ENCODE measurements around the gene SMAP2. TPM values are rescaled to one million over a fixed set of nuclear protein-coding genes. Genes with fewer than 3 reads are reported as not detected.

Gene SMAP2
- total RNA-seq, 1 experiment from 2014 or later: 6.8 TPM

- Histone ChIP-seq H3K9me3 (no peaks in the 10 kb centered on the region), H3K27me3 (replicated peaks; ENCODE audit: control insufficient read depth, insufficient read depth, low read length) (no peaks in the 10 kb centered on the region), H3K4me3 (ENCODE audit: low read depth, low read length) (no peak overlapping the region), H3K36me3 (ENCODE audit: control insufficient read depth, insufficient read depth, low read length) (no peaks in the 10 kb centered on the region), H3K4me1 (no peaks in the 10 kb centered on the region)
- intact Hi-C loops (cut with micrococcal nuclease; ENCODE audit: unreplicated experiment): no loop called here
- no peak for DNase-seq
- no peak for TF ChIP-seq CTCF (IDR thresholded peaks at IDR 0.05; ENCODE audit: insufficient read depth in 1 of 2, low read depth in 1 of 2, low read length in 1 of 2, severe bottlenecking in 1 of 2, unreplicated experiment in 1 of 2)
- BruUV-seq (replicated peaks): no TSS peak
- ChIA-PET CTCF (interaction anchor here (0.9 to 1.0 kb wide), 2 partner anchors 20 to 21 kb away, joined by 3 read pairs; no protein-coding TSS in a partner anchor), POLR2A (no interaction called here)
- no peaks in the 10 kb centered on the region for H3K9me3 Mint-ChIP-seq (ENCODE audit: unreplicated experiment)
- no peaks in the 10 kb centered on the region for H3K36me3 Mint-ChIP-seq (ENCODE audit: insufficient read depth, unreplicated experiment)
- H3K4me3 Mint-ChIP-seq (ENCODE audit: unreplicated experiment): no peak overlapping the region
- H3K27ac Mint-ChIP-seq (ENCODE audit: unreplicated experiment): no peak overlapping the region
- no peaks in the 10 kb centered on the region for H3K27me3 Mint-ChIP-seq (ENCODE audit: insufficient read depth, unreplicated experiment)
- no peaks in the 10 kb centered on the region for H3K4me1 Mint-ChIP-seq (ENCODE audit: low read depth, unreplicated experiment)
Observed at GRCh38 chr1:40384413-40384762, 10.9 kb downstream of the SMAP2 start.

- no peaks in the 10 kb centered on the region for H3K27me3 Mint-ChIP-seq (ENCODE audit: insufficient read depth, unreplicated experiment)
- Histone ChIP-seq H3K9me3 (no peaks in the 10 kb centered on the region), H3K4me3 (ENCODE audit: low read depth, low read length) (no peak overlapping the region), H3K36me3 (ENCODE audit: control insufficient read depth, insufficient read depth, low read length) (no peaks in the 10 kb centered on the region), H3K4me1 (no peaks in the 10 kb centered on the region), H3K27me3 (replicated peaks; ENCODE audit: control insufficient read depth, insufficient read depth, low read length) (no peaks in the 10 kb centered on the region)
- H3K4me3 Mint-ChIP-seq (ENCODE audit: unreplicated experiment): no peak overlapping the region
- intact Hi-C loops (cut with micrococcal nuclease; ENCODE audit: unreplicated experiment): no loop called here
- no peaks in the 10 kb centered on the region for H3K4me1 Mint-ChIP-seq (ENCODE audit: low read depth, unreplicated experiment)
- H3K27ac Mint-ChIP-seq (ENCODE audit: unreplicated experiment): no peak overlapping the region
- no peak for TF ChIP-seq CTCF (IDR thresholded peaks at IDR 0.05; ENCODE audit: insufficient read depth in 1 of 2, low read depth in 1 of 2, low read length in 1 of 2, severe bottlenecking in 1 of 2, unreplicated experiment in 1 of 2)
- H3K36me3 Mint-ChIP-seq (ENCODE audit: insufficient read depth, unreplicated experiment): no peaks in the 10 kb centered on the region
- no peak for DNase-seq
- CTCF ChIA-PET: interaction anchor here (0.9 kb wide), 1 partner anchor 20 kb away, joined by 3 read pairs; no protein-coding TSS in a partner anchor
- no TSS peak for BruUV-seq (replicated peaks)
- no peaks in the 10 kb centered on the region for H3K9me3 Mint-ChIP-seq (ENCODE audit: unreplicated experiment)
- POLR2A ChIA-PET: no interaction called here
Observed at GRCh38 chr1:40384887-40385286, 11.4 kb downstream of the SMAP2 start.

- Mint-ChIP-seq H3K4me3 (ENCODE audit: unreplicated experiment) (no peak overlapping the region), H3K4me1 (ENCODE audit: low read depth, unreplicated experiment) (no peaks in the 10 kb centered on the region), H3K27me3 (ENCODE audit: insufficient read depth, unreplicated experiment) (no peaks in the 10 kb centered on the region), H3K27ac (ENCODE audit: unreplicated experiment) (no peak overlapping the region), H3K36me3 (ENCODE audit: insufficient read depth, unreplicated experiment) (no peaks in the 10 kb centered on the region), H3K9me3 (ENCODE audit: unreplicated experiment) (no peaks in the 10 kb centered on the region)
- no peaks in the 10 kb centered on the region for H3K36me3 ChIP-seq (ENCODE audit: control insufficient read depth, insufficient read depth, low read length)
- H3K4me3 ChIP-seq (ENCODE audit: low read depth, low read length): no peak overlapping the region
- no peaks in the 10 kb centered on the region for H3K4me1 ChIP-seq
- BruUV-seq (replicated peaks): no TSS peak
- no peaks in the 10 kb centered on the region for H3K9me3 ChIP-seq
- TF ChIP-seq CTCF (IDR thresholded peaks at IDR 0.05; ENCODE audit: insufficient read depth in 1 of 2, low read depth in 1 of 2, low read length in 1 of 2, severe bottlenecking in 1 of 2, unreplicated experiment in 1 of 2): no peak
- POLR2A ChIA-PET: no interaction called here
- no peaks in the 10 kb centered on the region for H3K27me3 ChIP-seq (replicated peaks; ENCODE audit: control insufficient read depth, insufficient read depth, low read length)
- no peak for DNase-seq
- CTCF ChIA-PET: interaction anchor here (0.9 kb wide), 2 partner anchors 19 to 47 kb away, joined by 3 read pairs; no protein-coding TSS in a partner anchor
- intact Hi-C loops (cut with micrococcal nuclease; ENCODE audit: unreplicated experiment): no loop called here
Observed at GRCh38 chr1:40385437-40386358, 12.2 kb downstream of the SMAP2 start.

Data from Caco-2 (cell line).